Heart right ventricle (tissue), 16 donors: ENCODE measurements around the gene ARL13B. TPM values are rescaled to one million over a fixed set of nuclear protein-coding genes. Genes with fewer than 3 reads are reported as not detected.

ENCODE experiments used
- ATAC-seq, 8 donors: fragments of 200-7000 bp; cut with Tn5 transposase; one replicate each; pipeline ENCODE4 v1.9.1; 2020; ENCODE audit warnings: mild to moderate bottlenecking in 8 of 8, moderate library complexity in 8 of 8, moderate number of reproducible peaks in 1 of 8
- DNase-seq, 2 donors: peaks; one replicate each; pipeline ENCODE4 v3.0.0-alpha.2; 2020
- H3K27ac ChIP-seq, 10 donors: fragments of 200-600 bp; sonication (generic) in 2 of 10; one replicate each; pipeline versions ENCODE4 v1.5.0 to v1.8.0; 2020 to 2022; ENCODE audit warnings: mild to moderate bottlenecking in 3 of 10
- H3K27me3 ChIP-seq, 7 donors: fragments of 200-600 bp; one replicate each; pipeline ENCODE4 v1.8.0; 2021 to 2022; ENCODE audit warnings: mild to moderate bottlenecking in 2 of 7
- H3K36me3 ChIP-seq, 9 donors: fragments of 200-600 bp; sonication (generic) in 1 of 9; one replicate each; pipeline versions ENCODE4 v1.5.0 to v1.8.0; 2020 to 2022; ENCODE audit warnings: mild to moderate bottlenecking in 2 of 9
- H3K4me1 ChIP-seq, 9 donors: fragments of 200-600 bp; sonication (generic) in 1 of 9; one replicate each; pipeline versions ENCODE4 v1.5.0 to v1.8.0; 2020 to 2022; ENCODE audit warnings: mild to moderate bottlenecking in 4 of 9
- H3K4me3 ChIP-seq, 10 donors: fragments of 200-600 bp; sonication (generic) in 2 of 10; one replicate each; pipeline versions ENCODE4 v1.5.0 to v1.8.0; 2020 to 2022; ENCODE audit warnings: mild to moderate bottlenecking in 7 of 10, moderate library complexity in 2 of 10
- H3K9me3 ChIP-seq, 11 donors: fragments of 200-600 bp in 10 of 11; sonication (generic) in 2 of 11; one replicate each; pipeline versions ENCODE4 v1.5.0 to v1.8.0; 2013 to 2022; ENCODE audit warnings: mild to moderate bottlenecking in 2 of 11, control low read depth in 1 of 11, moderate library complexity in 1 of 11
- WGBS, 2 donors: extraction: QIAGEN DNeasy Blood & Tissue Kit; methylation state at CpG; one replicate each; pipeline ENCODE4 v1.1.7; 2013; ENCODE audit warnings: inconsistent platforms in 1 of 2; 5-methylcytosine and 5-hydroxymethylcytosine counted together
- intact Hi-C, 10 donors: fragments of 100-400 bp; cut with DNase I; formaldehyde crosslinking; loops; one replicate each; pipeline versions ENCODE4 v1.11.1 to v1.14.2; 2022
- polyA plus RNA-seq, 2 donors: library from polyadenylated mRNA; stranded (reverse); fragments of 200-250 nt; gene quantifications; one replicate each; pipeline ENCODE4 v1.2.3, GENCODE V29; 2013
- total RNA-seq, 10 donors: library from RNA; stranded (reverse); fragmentation: NEBNext Ultra II Directional in 3 of 10; extraction: Animal tissue kit (Norgen Biotek cat#: 25700) in 3 of 10; gene quantifications; one replicate each; pipeline versions ENCODE4 v1.2.1 to v1.2.4, GENCODE V29; 2021 to 2023
- TF ChIP-seq, protein P1 (sequence below), 9 donors: fragments of 200-600 bp; sonication (generic) in 2 of 9; IDR thresholded peaks; one replicate each; pipeline versions ENCODE4 v1.5.0 to v1.8.0; 2021 to 2022; ENCODE audit warnings: antibody characterized with exemption in 9 of 9, mild to moderate bottlenecking in 5 of 9, moderate library complexity in 1 of 9
- donor health status: Arrhythmogenic right ventricular cardiomyopathy.
- donor health status: ischemic (EF 13 %, LVEDD 7.1; RV severe dilation, severe dysfunction).
- donor health status: healthy with polysubstance abuse.
- donor health status: DM: no; HTN: yes; CAD: no.
- donor health status: DM: no; HTN: no; CAD: no.
- donor health status: ischemic (EF 25% LVEDD 6.9; RV normal size, moderate dysfunction).
- donor health status: ischemic (EF 25% LVEDD 5.7; RV mildly dilated, moderate dysfunction).
- donor health status: healthy.
- donor health status: DM: yes; HTN: yes; CAD: no.
- donor health status: Ischemic cardiomyopathy.
- donor health status: ischemic (EF 35%, LVEDD 5.7; RV mildly dilated, moderate dysfunction).
- donor health status: nonischemic (EF 11% LVEDD 7.7; RV severe dilation, severe dysfunction).
- donor health status: DM: yes; HTN: yes; CAD: no.
- donor health status: PGD.
- donor health status: ischemic (EF 29% LVEDD 5.4; RV normal size, mild dysfunction).
- donor health status: nonischemic (EF 23%, LVEDD 6.1; RV moderate dilation, normal function).

ARL13B gene
- total and polyA plus RNA-seq, 12 donors, result 2.2 to 7.4 (median 4.3) TPM

GRCh38 chr3:94066506-94067500 is 86.8 kb downstream of the ARL13B start:
- DNase-seq (no peak), ATAC-seq (no peak)
- Histone ChIP-seq H3K36me3 (peaks cover 0 to 40% (median under 1%) of the 10 kb centered on the region in 9 donors), H3K27me3 (no peaks in the 10 kb centered on the region), H3K27ac (no peak overlapping the region), H3K9me3 (peaks cover 0 to 8% (median 0%) of the 10 kb centered on the region in 11 donors), H3K4me3 (no peak overlapping the region), H3K4me1 (peaks cover 0 to 46% (median 21%) of the 10 kb centered on the region in 9 donors)
- WGBS, 2 donors, result 66 to 67% methylated on average over 6 of the region's 6 CpGs
- TF ChIP-seq, protein P1, sequence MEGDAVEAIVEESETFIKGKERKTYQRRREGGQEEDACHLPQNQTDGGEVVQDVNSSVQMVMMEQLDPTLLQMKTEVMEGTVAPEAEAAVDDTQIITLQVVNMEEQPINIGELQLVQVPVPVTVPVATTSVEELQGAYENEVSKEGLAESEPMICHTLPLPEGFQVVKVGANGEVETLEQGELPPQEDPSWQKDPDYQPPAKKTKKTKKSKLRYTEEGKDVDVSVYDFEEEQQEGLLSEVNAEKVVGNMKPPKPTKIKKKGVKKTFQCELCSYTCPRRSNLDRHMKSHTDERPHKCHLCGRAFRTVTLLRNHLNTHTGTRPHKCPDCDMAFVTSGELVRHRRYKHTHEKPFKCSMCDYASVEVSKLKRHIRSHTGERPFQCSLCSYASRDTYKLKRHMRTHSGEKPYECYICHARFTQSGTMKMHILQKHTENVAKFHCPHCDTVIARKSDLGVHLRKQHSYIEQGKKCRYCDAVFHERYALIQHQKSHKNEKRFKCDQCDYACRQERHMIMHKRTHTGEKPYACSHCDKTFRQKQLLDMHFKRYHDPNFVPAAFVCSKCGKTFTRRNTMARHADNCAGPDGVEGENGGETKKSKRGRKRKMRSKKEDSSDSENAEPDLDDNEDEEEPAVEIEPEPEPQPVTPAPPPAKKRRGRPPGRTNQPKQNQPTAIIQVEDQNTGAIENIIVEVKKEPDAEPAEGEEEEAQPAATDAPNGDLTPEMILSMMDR (IDR thresholded peaks at IDR 0.05), result no peak
- intact Hi-C loops, result loop anchor here in 8 of 10 donors (2.0 to 10.0 kb wide), 5 partner anchors 62 to 162 kb away; no protein-coding TSS in a partner anchor

- H3K27ac ChIP-seq, result no peak overlapping the region
- peaks cover 0 to 32% (median 7%) of the 10 kb centered on the region in 9 donors for H3K4me1 ChIP-seq
- no peak for DNase-seq
- peak in 1 of 8 donors; percentile 17 for ATAC-seq
- no peak overlapping the region for H3K4me3 ChIP-seq
- peaks cover 0 to 55% (median 5%) of the 10 kb centered on the region in 9 donors for H3K36me3 ChIP-seq
- TF ChIP-seq, protein P1 (IDR thresholded peaks at IDR 0.05), result peak; percentile 30 to 78 (median 64)
- peaks cover 0 to 8% (median 0%) of the 10 kb centered on the region in 11 donors for H3K9me3 ChIP-seq
- 40 to 64% methylated on average over 4 of the region's 4 CpGs for WGBS, 2 donors
- intact Hi-C loops, result loop anchor here (1.0 to 10.0 kb wide), 7 partner anchors 65 to 165 kb away; no protein-coding TSS in a partner anchor
- H3K27me3 ChIP-seq, result no peaks in the 10 kb centered on the region
Measured at GRCh38 chr3:94069194-94069813, 89.3 kb downstream of the ARL13B start.

GRCh38 chr3:94070341-94070911 is 90.5 kb downstream of the ARL13B start:
- H3K27me3 ChIP-seq, result no peaks in the 10 kb centered on the region
- TF ChIP-seq, protein P1 (IDR thresholded peaks at IDR 0.05), result no peak
- intact Hi-C loops, result loop anchor here in 1 of 10 donors (2.0 kb wide), 1 partner anchor 66 kb away; no protein-coding TSS in a partner anchor
- peaks cover 0 to 51% (median 5%) of the 10 kb centered on the region in 9 donors for H3K36me3 ChIP-seq
- no peak for DNase-seq
- H3K27ac ChIP-seq, result no peak overlapping the region
- H3K4me3 ChIP-seq, result no peak overlapping the region
- WGBS, 2 donors, result 94% methylated on average over 6 of the region's 6 CpGs
- peaks cover 0 to 21% (median 0%) of the 10 kb centered on the region in 9 donors for H3K4me1 ChIP-seq
- no peak for ATAC-seq
- peaks cover 0 to 8% (median 0%) of the 10 kb centered on the region in 11 donors for H3K9me3 ChIP-seq
